GM12801 (cell line): ENCODE data around the gene DHX38.

Source experiments
- TF ChIP-seq, protein P1 (sequence below): IDR thresholded peaks from one replicate; pipeline ENCODE4 v1.5.1; 2011; ENCODE audit warnings: control low read depth; ENCODE audit not compliant: insufficient read length; ENCODE audit errors: extremely low read depth

DHX38 gene

DNA sequence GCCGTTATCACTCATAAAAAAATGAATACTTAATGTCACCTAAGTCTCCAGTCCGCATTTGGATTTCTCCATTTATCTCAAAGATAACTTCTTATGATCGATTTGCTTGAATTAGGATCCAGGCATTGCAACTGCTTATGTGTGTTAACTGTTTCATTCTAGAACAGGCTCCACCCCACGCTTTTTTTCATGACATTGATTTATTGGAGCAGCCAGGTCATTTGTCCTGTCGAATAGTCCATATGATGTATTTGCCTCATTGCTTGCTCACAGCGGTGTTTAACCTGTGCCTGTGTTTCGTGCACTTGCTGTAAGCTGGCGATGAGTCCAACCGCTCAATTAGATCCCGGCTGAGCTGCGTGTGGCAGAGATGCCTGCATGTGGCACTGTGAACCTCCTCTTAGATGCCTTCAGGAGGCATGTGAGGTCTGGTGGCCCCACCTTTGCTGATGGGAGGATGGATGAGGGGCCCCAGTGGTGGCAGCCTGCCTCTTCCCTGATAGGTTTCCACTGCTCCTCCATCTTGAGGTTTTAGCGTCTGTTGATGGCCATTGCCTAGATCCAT lies 16.4 kb downstream of the DHX38 start:
- TF ChIP-seq, protein P1, sequence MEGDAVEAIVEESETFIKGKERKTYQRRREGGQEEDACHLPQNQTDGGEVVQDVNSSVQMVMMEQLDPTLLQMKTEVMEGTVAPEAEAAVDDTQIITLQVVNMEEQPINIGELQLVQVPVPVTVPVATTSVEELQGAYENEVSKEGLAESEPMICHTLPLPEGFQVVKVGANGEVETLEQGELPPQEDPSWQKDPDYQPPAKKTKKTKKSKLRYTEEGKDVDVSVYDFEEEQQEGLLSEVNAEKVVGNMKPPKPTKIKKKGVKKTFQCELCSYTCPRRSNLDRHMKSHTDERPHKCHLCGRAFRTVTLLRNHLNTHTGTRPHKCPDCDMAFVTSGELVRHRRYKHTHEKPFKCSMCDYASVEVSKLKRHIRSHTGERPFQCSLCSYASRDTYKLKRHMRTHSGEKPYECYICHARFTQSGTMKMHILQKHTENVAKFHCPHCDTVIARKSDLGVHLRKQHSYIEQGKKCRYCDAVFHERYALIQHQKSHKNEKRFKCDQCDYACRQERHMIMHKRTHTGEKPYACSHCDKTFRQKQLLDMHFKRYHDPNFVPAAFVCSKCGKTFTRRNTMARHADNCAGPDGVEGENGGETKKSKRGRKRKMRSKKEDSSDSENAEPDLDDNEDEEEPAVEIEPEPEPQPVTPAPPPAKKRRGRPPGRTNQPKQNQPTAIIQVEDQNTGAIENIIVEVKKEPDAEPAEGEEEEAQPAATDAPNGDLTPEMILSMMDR, result no peak

GRCh38 chr16:72110662-72111615 lies 17.3 kb downstream of the DHX38 start:
- TF ChIP-seq, protein P1, result no peak

DNA sequence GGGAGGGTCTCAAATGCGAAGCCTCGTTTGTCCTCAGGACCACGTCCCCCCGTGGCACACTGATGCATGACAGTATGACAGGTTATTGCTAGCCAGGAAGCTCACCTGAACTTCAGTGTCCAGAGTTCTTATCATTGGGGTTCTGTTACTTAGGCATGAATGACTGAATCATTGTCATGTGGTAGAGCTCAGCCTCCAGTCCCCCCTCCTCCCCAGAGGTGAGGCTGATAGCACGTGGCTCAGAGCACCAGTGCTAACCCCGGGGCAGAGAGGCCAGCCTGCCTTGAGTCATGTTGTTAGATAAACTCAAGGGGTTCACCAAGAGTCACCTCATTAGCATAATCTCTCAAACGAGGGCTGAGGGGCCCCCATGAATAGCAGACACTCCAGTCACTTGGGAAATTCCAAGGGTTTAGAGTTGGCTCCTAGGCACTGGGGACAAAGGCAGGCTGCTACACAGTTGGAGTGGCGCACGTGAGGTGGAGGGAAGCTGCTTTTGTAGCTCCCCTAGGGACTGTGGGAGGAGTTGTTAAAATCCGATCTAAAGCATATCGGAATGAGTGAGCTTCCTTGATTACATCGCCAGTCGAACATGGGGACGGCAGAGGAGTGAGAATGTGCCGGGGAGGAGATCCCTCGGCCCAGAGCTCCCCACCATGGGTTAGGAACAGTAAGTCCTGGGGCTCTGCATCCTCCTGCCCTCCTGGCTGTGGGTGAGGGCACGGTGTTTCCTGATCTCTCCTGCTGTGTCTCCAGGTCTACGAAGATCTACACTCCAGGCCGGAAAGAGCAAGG lies 18.2 kb downstream of the DHX38 start:
- TF ChIP-seq, protein P1, result no peak

GRCh38 chr16:72112452-72112792 lies 18.8 kb downstream of the DHX38 start:
- TF ChIP-seq, protein P1, result no peak

DNA sequence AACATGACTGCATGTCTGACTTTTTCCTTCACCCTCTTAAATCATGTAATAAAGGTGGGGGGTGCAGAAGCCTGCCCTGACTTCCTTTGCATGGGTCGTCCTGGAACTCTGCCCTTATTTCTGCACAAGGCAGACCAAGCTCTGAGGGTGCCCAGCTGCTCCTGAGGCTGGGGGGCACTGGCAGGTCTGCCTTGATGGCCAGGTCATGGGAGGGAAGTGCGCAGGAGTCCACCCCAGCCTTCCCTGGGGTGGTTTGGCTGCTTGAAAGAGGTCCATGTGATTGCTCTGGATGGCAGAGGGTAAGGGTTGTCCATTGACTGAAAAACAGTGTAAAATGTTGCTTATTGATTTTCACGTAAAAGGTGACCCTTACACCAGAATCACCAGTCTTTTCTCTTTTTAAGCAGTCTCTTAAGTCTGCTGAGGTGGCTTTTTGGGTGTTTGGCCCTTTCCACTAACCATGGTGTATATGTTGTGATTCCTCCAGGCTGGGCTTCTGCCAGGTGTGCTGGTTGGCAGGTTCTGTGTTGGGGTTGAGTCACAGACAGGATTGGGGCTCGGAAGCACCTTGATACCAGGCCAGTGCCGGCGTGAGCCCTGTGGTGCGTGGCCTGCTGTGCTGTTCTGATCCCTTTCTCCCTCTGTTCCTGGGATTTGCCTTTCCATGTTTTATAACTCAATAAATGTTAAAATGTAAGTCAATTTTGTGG lies 19.4 kb downstream of the DHX38 start:
- TF ChIP-seq, protein P1, result no peak

GRCh38 chr16:72113616-72113945 lies 19.9 kb downstream of the DHX38 start:
- TF ChIP-seq, protein P1, result no peak

DNA sequence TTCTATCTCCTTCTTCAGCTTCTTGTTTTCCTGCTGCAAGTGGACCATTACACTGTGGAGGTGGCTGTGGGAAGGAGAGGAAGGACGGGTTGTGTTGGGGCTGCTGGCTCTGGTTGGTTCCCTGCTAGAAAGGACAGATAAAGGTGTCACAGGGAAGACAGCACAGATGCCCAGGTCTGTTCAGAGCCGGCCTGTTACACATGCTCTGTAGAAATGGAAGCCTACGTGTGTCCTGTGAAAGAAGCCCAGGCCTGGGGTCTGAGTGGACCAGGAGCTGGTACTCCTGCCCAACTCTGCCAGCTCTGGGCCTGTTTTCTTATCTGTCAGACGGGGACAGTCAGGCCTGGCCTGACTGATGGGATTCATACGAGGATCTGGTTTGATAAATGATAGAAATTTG lies 26.4 kb downstream of the DHX38 start:
- TF ChIP-seq, protein P1, result no peak
